ENCODE data around the gene DNASE1L1.

DNASE1L1 gene

DNA sequence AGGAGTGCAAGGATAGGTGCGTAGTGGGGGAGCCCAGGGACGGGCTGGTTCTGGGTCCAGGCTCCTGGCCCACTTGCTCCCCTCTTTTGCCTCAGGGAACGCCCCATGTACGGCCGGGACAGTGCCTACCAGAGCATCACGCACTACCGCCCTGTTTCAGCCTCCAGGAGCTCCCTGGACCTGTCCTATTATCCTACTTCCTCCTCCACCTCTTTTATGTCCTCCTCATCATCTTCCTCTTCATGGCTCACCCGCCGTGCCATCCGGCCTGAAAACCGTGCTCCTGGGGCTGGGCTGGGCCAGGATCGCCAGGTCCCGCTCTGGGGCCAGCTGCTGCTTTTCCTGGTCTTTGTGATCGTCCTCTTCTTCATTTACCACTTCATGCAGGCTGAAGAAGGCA, 28.3 kb downstream of the DNASE1L1 start:
- DNase-seq, result no peak

DNA sequence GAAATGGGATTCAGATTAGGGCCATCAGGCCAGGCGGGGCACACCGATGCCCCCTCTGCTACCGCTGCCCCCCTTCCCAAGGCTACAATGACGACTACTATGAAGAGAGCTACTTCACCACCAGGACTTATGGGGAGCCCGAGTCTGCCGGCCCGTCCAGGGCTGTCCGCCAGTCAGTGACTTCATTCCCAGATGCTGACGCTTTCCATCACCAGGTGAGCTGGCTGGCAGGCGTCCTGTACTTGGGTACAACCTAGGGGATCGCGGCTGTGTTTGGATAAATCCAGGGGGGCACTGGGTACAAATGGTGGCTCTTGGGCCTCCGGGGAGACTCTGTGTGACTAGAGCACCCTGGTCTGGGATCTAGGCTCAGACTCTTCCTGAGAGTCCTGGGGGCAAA, 28.9 kb downstream of the DNASE1L1 start:
- DNase-seq, result no peak

DNA sequence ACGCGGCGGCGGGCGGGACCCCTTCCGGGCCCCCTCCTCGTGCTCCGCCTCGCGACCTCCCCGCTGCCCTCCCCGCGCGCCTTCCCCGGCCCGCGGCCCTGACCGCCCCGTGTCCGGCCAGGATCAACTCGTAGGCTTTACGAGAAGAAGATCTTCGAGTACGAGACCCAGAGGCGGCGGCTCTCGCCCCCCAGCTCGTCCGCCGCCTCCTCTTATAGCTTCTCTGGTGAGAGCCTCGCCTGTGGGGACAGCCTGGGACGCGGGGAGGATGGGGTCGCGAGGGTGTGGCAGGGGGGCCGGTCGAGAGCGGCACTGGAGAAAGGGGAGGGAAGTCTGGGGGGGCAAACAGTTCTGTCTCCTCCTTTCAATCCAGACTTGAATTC, 29.5 kb downstream of the DNASE1L1 start:
- DNase-seq, result no peak

DNA sequence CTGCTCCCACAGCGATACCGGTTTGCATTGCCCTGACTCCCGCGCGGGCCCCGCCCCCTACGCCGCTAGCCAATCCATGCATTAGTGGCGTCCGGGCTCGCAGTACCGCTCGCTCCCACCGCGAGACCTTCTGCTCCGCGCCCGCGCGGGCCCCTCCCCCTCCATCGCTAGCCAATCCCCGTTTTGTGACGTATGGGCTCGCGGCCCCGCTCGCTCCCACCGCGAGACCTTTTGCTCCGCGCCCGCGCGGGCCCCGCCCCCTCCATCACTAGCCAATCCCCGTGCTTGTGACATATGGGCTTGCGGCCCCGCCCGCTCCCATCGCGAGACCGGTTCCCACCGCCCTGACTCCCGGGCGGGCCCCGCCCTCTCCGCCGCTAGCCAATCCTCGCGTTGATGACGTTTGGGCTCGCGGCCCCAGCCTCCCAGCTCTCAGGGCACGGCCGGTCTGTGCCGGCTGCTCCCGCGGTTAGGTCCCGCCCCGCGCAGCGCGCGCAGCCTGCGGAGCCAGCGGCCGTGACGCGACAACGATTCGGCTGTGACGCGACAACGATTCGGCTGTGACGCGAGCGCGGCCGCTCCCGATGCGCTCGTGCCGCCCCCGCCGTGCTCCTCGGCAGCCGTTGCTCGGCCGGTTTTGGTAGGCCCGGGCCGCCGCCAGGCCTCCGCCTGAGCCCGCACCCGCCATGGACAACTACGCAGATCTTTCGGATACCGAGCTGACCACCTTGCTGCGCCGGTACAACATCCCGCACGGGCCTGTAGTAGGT, 30.1 kb downstream of the DNASE1L1 start, which contains the start of gene EMD:
Gene EMD (plus strand): TSS at position 497 of the 770 bp plus-strand sequence. CDS start 190 bp downstream, at position 687.
- DNase-seq, result peak; percentile 96

DNA sequence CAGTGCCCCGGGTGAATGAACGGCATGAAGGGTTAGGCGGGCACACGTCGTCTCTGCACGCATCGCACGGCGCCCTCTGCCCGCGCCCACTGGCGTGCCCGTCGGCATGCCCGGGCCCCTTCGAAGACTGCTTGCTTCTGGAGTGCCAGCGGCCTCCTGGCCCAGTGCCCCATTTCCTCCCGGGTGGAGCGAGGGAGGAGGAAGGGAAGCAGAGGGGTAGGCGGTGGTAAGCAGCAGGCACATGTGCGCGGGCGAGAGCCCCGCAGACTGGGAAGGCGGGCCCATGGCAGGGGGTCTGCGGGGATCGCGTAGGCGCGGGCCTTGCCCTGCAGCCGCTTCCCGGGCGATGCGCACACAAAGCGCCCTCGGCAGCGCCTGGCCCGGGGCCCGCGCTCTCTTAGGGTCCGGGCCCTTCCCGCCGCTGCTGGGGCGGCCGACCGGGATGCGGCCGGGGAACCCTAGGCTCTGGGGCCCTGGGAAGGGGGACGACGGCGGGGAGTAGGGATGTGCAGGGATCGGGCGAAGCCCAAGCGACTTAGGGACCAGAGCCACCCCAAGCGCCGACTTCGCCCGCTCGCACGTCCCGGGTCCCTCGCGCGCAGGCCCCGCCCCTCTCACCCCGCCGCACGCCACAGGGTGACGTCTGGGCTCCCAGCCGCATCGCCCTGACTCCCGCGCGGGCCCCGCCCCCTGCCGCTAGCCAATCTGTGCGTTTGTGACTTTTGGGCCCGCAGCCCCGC, 30.8 kb downstream of the DNASE1L1 start:
- no peak for DNase-seq

DNA sequence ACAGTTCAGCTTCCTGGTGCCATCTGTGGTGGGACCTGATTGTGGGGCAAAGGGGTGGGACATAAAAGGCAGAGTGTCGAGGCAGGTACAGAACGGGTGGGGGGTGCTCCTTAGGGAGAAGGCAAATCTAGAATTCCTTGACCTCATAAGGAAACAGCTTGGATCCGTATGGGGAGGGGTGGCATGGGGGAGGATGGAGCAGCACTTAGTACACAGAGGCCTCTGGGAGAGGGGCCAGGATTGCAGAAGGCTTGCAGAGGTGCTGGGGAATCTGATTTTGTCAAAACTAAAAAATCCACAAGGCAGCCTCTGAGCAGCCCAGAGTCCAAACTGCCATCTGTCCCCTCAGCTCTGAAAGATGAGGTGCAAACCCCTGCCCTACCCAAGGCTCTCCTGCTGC, 32.3 kb downstream of the DNASE1L1 start:
- no peak for DNase-seq

DNA sequence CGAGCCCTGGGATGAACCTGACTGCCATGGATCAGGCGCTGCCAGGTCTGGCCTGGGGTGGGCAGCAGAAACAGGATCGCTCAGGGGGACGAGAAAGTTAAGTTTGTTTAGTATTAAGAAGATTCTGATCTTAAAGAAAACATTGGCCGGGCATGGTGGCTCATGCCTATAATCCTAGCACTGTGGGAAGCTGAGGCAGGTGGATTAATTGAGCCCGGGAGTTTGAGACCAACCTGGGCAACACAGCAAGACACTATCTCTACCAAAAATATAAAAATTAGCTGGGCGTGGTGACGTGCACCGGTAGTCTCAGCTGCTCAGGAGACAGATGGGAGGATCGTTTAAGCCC, 33.9 kb downstream of the DNASE1L1 start:
- no peak for DNase-seq

DNA sequence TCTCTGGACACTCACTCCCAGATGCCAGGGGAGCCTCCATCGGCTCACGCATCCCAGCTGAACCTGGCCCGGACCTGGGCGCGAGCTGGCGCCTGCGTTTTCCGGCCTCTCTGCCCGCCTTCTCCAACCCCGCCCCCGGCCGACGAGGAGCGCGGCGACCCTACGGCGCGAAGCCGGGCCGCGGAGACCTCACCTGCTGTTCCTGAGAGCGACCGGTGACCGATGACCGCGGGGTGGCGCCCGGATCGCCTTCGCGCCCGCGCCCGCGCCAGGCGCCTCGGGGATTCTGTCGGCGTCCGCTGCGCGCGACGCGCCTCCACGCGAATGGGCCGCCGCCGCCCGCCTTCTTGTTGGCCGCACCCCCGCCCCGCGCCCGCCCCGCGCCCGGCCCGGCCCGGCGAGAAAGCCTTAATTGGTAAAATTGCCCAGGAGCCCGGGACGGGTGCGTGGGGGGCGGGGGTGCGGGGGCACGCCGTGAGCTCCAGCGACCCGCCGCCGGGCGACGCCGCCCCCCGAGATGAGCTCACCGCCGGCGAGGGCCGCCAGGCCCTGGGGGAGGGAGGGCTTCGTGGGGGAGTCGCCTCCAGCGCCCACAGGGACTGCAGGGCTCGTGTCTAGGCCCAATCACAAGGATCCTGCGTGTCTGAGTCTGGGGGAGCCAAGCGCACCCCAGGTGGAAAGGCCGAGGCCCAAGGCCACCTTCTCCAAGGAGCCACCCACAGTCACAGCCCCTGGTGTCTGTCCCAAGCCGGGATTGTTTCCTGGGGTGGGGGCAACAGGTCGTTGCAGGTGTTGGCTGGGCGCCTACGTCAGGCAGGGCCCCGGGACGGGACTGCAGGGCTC, 34.5 kb downstream of the DNASE1L1 start, which contains the start of gene FLNA:
Gene FLNA (minus strand): TSS at position 322 of the 843 bp plus-strand sequence. CDS start 3,389 bp downstream, outside the sequence.
- DNase-seq, result peak; percentile 47

DNA sequence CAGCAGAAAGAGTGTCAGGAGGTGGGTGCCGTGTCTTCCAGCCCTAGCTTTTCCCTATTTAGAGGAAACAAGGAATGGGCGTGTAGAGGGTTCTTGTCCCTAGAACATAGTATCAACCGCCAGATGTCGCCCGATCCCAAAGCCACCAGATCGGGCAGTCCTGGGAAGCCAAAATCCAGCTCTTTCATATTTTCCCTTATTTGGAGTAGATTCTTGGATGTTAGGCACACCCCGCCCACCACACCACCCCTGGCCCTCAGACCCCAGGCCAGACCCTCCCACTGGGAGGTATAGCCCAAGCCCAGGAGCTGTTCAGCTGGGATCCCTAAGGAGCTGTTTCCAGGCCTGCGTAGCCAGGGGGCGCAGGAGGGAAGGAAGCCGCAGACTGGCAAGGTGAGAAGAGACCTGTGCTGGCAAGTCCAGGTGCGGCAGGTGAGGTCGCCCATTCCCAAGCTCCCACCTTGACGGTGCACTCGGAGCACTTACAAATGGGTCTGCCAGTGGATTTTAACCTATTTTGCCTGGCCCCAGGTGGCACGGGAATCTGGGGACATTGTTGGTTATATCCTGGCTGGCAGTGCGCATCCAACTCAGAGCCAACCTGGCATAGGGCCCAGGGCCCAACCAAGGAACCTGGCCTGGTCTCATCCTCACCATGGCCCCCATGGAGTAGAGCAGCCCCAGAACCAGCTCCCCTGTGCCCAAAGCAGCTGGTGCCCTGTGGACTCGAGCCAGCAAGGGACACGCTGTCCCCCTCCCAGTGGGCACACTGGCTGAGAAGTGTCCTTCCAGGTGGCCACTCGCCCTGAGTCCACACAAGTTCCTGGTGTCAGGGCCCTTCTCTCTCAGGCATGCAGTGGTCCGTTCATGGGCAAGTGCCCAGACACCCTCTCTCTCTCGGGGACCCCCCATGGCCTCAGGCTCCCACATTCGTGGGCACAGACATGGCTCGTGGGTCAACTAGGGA, 35.4 kb downstream of the DNASE1L1 start:
- peak; percentile 55 for DNase-seq

DNA sequence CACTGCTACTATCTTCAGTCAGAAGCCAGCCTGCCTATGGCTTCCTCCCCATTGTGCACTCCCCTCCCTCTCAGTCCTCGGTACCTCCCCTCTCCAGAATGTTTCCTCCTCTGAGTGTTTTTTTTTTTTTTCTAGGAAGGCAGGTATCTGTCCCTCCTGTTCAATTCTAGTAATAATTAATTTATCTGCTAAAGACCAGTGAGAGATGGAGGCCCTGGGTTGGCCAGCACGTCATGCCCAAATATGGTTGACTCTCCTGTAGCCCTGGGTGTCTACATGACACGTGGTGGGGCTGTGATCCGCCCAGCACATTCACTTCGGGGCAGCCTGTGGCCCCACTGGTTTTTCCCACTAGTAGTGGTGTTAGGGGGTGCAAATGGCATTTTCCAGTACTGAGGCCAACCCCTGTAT, 36.4 kb downstream of the DNASE1L1 start:
- no peak for DNase-seq

DNA sequence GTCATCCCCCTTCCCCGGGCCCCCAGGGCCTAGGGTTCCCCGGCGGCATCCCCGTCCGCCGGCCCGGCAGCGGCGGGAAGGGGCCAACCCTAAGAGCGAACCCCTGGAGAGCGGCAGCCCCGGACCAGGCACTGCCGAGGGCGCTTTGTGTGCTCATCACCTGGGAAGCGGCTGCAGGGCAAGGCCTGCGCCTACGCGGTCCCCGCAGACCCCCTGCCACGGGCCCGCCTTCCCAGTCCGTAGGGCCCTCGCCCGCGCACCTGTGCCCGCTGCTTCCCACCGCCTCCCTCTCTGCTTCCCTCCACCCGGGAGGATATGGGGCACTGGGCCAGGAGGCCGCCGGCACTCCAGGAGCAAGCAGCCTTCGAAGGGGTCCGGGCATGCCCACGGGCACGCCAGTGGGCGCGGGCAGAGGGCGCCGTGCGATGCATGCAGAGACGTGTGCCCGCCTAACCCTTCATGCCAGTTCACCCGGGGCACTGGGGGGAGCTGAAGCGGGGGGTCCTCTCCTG, 37.2 kb downstream of the DNASE1L1 start:
- DNase-seq, result no peak

DNA sequence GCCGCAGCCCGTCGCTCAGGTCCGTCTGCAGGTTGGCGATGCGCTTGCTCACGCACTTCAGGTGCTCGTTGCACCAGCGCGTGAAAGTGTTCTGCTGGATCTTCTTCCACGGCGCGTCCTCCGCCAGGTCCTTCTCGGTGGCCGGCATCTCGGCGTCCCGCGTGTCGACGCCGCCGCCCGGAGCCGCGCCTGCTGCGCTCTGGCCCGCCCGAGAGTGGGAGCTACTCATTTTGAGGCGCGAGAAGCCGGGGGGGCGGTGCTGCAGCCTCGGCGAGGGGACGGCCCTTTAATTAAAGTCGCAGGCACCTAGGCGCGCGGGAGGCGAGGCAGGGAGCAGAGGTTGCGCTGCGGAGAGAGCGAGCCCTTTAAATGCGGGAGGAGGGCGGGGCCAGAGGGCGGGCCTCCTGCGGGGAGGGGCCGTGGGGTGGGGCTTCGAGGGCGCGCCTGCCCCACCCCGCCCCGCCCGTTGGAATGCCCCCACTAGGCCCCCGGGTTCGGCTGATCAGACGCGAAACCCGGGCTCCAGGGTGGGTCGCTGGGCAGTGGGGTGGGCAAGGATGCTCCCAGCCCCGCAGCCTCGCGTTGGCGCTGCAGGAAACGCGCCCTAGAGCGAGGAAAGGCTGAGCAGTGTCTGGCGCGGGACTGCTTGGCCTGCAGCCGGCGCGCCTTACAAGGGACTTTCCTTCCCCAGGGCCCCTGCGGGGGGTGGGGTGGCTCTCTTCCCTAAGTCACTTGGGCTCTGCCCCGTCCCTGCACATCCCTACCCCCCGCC, 37.9 kb downstream of the DNASE1L1 start:
- DNase-seq, result peak; percentile 86

DNA sequence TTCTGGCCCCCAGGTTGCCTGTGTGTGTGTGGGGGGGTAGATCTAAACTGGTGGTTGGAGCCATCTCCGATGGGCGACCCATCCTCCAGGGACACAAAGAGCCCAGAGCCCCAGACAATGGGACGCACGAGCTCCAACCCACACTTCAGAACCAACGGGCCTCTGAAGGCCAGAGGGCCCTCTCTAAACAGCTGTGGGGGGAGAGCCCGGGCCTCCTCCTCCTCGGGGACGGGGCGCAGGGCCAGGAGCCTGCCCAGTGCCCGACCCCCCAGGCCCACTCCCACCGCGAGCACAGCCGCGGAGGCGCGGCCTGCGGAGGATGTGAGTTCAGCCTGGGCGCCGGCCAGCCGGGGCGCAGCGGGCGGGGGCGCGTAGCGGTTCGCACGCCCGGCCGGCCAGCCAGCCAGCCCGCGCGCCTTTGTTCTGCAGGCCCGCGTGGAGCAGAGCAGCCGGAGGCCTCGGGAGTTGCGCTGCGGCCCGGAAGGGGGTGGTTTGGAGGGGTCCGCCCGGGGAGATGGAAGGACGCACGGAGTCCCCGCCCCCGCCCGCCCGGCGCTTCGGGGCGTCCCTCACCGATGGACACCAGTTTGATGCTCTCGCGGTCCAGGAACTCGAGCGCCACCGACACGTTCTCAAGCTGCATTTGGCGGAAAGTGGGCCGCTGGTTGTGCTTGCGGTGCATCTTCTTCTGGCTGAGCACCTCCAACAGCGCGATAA, 38.6 kb downstream of the DNASE1L1 start:
- peak; percentile 55 for DNase-seq

DNA sequence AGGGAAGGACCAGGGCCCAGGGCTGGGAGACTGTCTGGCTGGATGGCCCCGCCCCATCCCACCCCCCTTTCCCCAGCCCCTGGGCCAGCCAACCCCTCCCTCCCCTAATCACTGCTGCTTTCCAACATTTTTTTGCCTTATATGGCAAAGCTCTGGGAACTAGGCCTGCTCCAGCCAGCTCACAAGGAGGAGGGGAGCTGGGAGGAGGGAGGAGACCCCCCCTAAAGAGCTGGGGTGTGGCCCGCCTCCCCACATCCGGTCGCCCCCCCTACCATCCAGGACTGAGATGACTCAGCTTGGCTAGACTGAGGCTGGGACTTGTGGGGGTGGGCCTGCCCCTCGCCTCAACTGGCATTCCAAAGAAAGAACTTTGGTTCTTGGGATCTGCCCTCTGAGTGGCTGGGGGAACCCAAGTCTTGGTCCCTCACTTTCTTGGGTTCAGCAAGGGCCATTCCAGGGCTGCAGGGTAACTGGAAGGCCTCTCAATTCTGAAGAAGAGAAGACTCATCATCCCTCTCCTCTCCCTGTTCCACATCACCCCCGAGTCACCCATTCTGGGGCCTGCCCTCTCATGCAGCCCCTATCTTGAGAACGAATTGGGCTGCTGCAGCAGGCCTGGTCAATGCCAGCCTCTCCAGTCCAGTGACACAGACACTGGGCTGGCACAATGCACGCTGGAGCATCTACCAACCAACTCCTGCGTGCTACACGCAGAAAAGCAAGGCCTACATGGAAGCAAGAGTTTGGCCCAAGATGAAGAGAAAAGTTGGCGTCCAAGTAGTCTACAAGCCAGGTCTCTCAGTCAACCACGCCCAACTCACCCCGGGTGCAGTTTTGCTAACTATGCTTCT, 39.4 kb downstream of the DNASE1L1 start:
- peak; percentile 43 for DNase-seq

DNA sequence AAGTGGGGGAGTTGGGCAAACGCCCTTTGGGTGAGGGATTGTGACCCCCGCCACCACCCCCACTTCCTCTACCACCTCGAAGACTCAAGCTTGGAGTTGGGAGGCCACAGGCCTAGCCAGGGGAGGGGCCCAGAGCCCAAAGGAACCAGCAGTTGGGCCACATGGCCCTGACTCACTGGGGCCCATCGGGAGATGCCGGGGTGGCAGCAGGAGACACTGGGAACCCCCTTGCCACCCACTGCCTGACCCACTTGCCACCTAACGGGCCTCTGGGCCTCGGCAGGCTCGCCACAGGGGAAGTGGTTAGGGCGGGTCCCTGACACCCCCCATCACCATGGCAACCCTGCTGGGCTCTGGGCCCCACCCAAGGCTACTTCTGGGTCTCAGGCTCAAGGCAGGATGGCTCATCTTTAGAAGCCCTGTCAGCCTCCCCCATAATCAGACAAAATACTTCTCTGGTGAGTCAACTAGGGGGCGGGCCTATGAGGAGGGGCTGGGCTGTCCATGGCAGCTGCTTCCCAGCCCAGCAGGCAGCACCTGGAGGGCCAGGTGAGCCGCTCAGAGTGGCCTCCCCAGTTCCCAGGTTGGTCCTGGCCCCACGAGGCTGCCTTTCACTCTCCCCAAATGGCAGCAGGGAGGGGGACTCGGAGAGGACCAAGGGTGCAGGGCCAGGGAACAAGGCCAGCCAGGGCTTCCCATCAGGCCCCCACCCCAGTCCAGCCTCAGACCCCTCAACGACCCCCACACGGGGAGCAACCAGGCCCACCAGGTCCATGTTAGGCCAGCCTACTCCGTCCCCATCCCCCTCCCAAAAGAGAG, 40.2 kb downstream of the DNASE1L1 start:
- no peak for DNase-seq

DNA sequence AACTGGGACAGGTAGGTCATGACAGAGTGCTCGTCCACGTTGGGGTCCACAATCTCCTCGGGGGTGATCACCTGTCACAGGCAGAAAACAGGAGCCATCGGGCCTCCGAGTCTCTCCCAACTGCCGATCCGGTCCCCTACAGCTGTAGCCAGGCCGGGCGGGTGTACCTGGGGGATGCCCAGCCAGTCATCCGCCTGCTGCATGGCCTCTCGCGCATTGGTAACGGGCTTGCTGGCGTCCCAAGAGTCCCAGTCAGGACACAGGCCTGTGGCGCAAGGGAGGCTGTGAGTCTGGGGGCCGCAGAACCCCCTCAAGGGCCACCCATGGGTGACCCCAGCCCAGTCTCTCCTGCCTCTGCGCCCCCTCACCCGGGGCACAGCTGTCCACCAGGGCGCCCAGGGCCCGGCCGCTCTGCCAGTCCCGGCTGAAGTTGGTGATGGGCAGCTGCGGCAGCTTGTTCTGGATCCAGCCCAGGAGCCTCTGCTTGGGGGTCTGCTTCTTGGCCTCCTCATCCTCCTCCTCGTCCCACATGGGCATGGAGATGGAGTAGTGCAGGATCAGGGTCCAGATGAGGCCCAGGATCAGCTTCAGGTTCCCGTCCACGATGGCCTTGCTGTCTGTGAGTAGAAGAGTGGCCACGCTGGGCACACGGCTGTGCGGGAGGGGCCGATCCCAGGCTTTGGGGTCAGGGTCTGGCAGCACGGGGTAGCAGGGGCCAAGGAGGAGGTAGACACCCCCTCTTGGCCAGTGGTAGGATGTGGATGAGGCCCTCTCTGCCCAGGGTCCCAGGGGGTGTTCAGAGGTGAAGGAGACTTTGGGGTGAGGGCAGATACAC, 41.4 kb downstream of the DNASE1L1 start:
- DNase-seq, result no peak

DNA sequence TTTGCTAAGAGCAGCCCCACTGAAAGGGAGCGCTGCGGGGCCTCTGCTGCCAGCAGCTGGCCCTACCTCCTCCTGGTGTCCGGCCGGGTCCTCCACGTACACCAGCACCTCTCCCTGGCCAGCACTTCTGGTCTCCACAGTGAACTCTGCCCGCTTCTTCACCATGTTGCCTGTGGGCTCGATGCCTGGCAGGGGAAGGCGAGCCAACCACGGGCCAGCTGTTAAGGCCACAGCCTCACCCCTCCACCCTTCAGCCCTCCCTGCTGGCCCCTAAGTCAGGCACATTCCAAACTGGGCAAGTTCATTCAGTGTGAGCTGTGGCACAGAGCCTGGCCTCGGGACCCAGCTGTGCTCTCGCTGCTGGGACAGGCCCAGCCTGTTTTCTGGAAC, 42.4 kb downstream of the DNASE1L1 start:
- no peak for DNase-seq

Measured in retina (tissue), 1 donor.